SK-N-SH (cell line): Measurements from ENCODE around the gene RABGAP1L. TPM values are rescaled to one million over a fixed set of nuclear protein-coding genes. Genes with fewer than 3 reads are reported as not detected.

ENCODE experiments used
- CTCF ChIA-PET: fragments of 300-600, 350-600 bp; formaldehyde crosslinking; extraction: SDS; loops from one replicate; lab custom pipeline; 2021; lab: Yijun Ruan, JAX
- POLR2A ChIA-PET: fragments of 350-600 bp; sonication (Branson Sonifier 250); formaldehyde crosslinking; extraction: SDS; loops from one replicate; lab custom pipeline; 2020; ENCODE audit warnings: antibody characterized with exemption, inconsistent platforms; lab: Yijun Ruan, JAX
- DNase-seq: peaks from one replicate; pipeline ENCODE4 v3.0.0; 2012
- H2AFZ ChIP-seq: fragments of 200-600 bp; sonication (generic); 2 replicates; pipeline ENCODE4 v1.8.1; 2016; ENCODE audit warnings: antibody characterized with exemption, mild to moderate bottlenecking, low read depth
- H3F3A ChIP-seq: fragments of 200-600 bp; sonication (generic); replicated peaks from 2 replicates; pipeline ENCODE3; 2016; ENCODE audit warnings: antibody characterized with exemption, mild to moderate bottlenecking; ENCODE audit not compliant: insufficient read depth
- H3K27ac ChIP-seq, 2 experiments: fragments of 200-500 bp in 1 of 2; fragments of 200-600 bp in 1 of 2; sonication (Bioruptor generic) in 1 of 2; sonication (generic), shearing (Covaris generic) in 1 of 2; 2 replicates each; pipeline versions ENCODE4 v1.5.1 to v1.6.1; 2014 to 2016; ENCODE audit warnings: low read depth in 2 of 2, inconsistent platforms in 1 of 2, low read length in 1 of 2, mild to moderate bottlenecking in 1 of 2, mixed read lengths in 1 of 2
- H3K27me3 ChIP-seq: fragments of 200-600 bp; sonication (generic), shearing (Covaris generic); 2 replicates; pipeline ENCODE4 v1.6.1; 2016; ENCODE audit warnings: mixed run types; ENCODE audit not compliant: insufficient read depth
- H3K36me3 ChIP-seq, 2 experiments: fragments of 200-500 bp in 1 of 2; fragments of 200-600 bp in 1 of 2; sonication (Bioruptor generic) in 1 of 2; sonication (generic) in 1 of 2; replicated peaks in 1 of 2; 2 replicates each; pipeline versions ENCODE3 to v1.5.1; 2014 to 2016; ENCODE audit warnings: low read length in 1 of 2, mild to moderate bottlenecking in 1 of 2; ENCODE audit not compliant: insufficient read depth in 2 of 2, control insufficient read depth in 1 of 2
- H3K4me1 ChIP-seq, 2 experiments: fragments of 200-500 bp in 1 of 2; fragments of 200-600 bp in 1 of 2; sonication (Bioruptor generic) in 1 of 2; sonication (generic), shearing (Covaris generic) in 1 of 2; 2 replicates each; pipeline versions ENCODE4 v1.5.1 to v1.6.1; 2014 to 2016; ENCODE audit warnings: low read depth in 1 of 2, low read length in 1 of 2, mixed run types in 1 of 2; ENCODE audit not compliant: insufficient read depth in 2 of 2, control insufficient read depth in 1 of 2
- H3K4me2 ChIP-seq: fragments of 200-600 bp; sonication (generic), shearing (Covaris generic); 2 replicates; pipeline ENCODE4 v1.6.1; 2017; ENCODE audit warnings: mixed run types
- H3K4me3 ChIP-seq, 2 experiments: fragments of 200-500 bp in 1 of 2; fragments of 200-600 bp in 1 of 2; sonication (Bioruptor generic) in 1 of 2; sonication (generic), shearing (Covaris generic) in 1 of 2; 2 replicates each; pipeline versions ENCODE4 v1.5.1 to v1.8.1; 2014 to 2016; ENCODE audit warnings: low read depth in 2 of 2, inconsistent platforms in 1 of 2, low read length in 1 of 2, mild to moderate bottlenecking in 1 of 2, mixed read lengths in 1 of 2, moderate library complexity in 1 of 2
- H3K79me2 ChIP-seq: fragments of 200-600 bp; sonication (generic); 2 replicates; pipeline ENCODE4 v1.8.1; 2017; ENCODE audit warnings: mild to moderate bottlenecking; ENCODE audit not compliant: insufficient read depth
- H3K9ac ChIP-seq: fragments of 200-600 bp; sonication (generic); 2 replicates; pipeline ENCODE4 v1.6.1; 2017; ENCODE audit warnings: mixed run types
- H3K9me2 ChIP-seq: fragments of 200-600 bp; sonication (generic); 2 replicates; pipeline ENCODE4 v1.6.1; 2017; ENCODE audit warnings: mixed run types
- H3K9me3 ChIP-seq: fragments of 200-600 bp; sonication (generic); 2 replicates; pipeline ENCODE4 v1.6.1; 2017; ENCODE audit warnings: mixed run types, mild to moderate bottlenecking, moderate library complexity
- H4K20me1 ChIP-seq: fragments of 200-600 bp; sonication (generic); 2 replicates; pipeline ENCODE4 v1.6.1; 2017; ENCODE audit warnings: mild to moderate bottlenecking, mixed run types; ENCODE audit not compliant: insufficient read depth
- ELF1 ChIP-seq: IDR thresholded peaks from 2 replicates; pipeline ENCODE4 v1.4.0; 2012
- EP300 ChIP-seq, 2 experiments: IDR thresholded peaks; 2 replicates each; pipeline versions ENCODE4 v1.4.0 to v1.6.1; 2012; ENCODE audit warnings: borderline replicate concordance in 1 of 2, low read depth in 1 of 2, low read length in 1 of 2
- EZH2phosphoT487 ChIP-seq: fragments of 200-600 bp; sonication (generic); IDR thresholded peaks from 2 replicates; pipeline ENCODE4 v1.6.1; 2017; ENCODE audit warnings: low read depth, mixed run types, mild to moderate bottlenecking, antibody characterized with exemption, moderate library complexity, borderline replicate concordance
- FOXJ3 ChIP-seq: sonication (generic); formaldehyde crosslinking; IDR thresholded peaks from 2 replicates; pipeline ENCODE4 v1.5.1; 2020; ENCODE audit warnings: mild to moderate bottlenecking, missing genetic modification reagents
- GABPA ChIP-seq: IDR thresholded peaks from 2 replicates; pipeline ENCODE4 v1.4.0; 2012; ENCODE audit warnings: low read depth, mild to moderate bottlenecking
- IRF3 ChIP-seq: fragments of 150-350 bp; IDR thresholded peaks from 2 replicates; pipeline ENCODE4 v1.6.1; 2016; ENCODE audit warnings: mild to moderate bottlenecking, low read depth, low read length
- MAX ChIP-seq: IDR thresholded peaks from 2 replicates; pipeline ENCODE4 v1.4.0; 2012; ENCODE audit warnings: low read depth
- MEF2A ChIP-seq: IDR thresholded peaks from 2 replicates; pipeline ENCODE4 v1.4.0; 2012; ENCODE audit warnings: low read depth, borderline replicate concordance
- NRF1 ChIP-seq: IDR thresholded peaks from 2 replicates; pipeline ENCODE4 v1.6.1; 2012; ENCODE audit warnings: low read depth, mild to moderate bottlenecking, low read length
- POLR2AphosphoS5 ChIP-seq: IDR thresholded peaks from 2 replicates; pipeline ENCODE4 v1.6.1; 2012; ENCODE audit warnings: low read depth, low read length
- SIN3A ChIP-seq: IDR thresholded peaks from 2 replicates; pipeline ENCODE4 v1.6.1; 2012; ENCODE audit warnings: low read depth, mild to moderate bottlenecking, low read length, moderate library complexity, borderline replicate concordance
- TAF1 ChIP-seq: IDR thresholded peaks from 2 replicates; pipeline ENCODE4 v1.6.1; 2012; ENCODE audit warnings: low read depth, mild to moderate bottlenecking, low read length, moderate library complexity, borderline replicate concordance
- USF2 ChIP-seq: fragments of 150-350 bp; IDR thresholded peaks from 2 replicates; pipeline ENCODE4 v1.6.1; 2017; ENCODE audit warnings: antibody characterized with exemption, low read length, low read depth, borderline replicate concordance
- ZBTB33 ChIP-seq: IDR thresholded peaks from 2 replicates; pipeline ENCODE4 v1.4.0; 2012; ENCODE audit warnings: low read depth, borderline replicate concordance
- WGBS: methylation state at CpG from one replicate; pipeline ENCODE4 v1.1.6; 2017; ENCODE audit warnings: low lambda C conversion rate; 5-methylcytosine and 5-hydroxymethylcytosine counted together
- polyA plus RNA-seq, 3 experiments: library from polyadenylated mRNA; depleted of rRNA; stranded (reverse); fragments of >200 nt; gene quantifications; 2 replicates each; pipeline ENCODE4 v1.2.3, GENCODE V29; 2012
- TF ChIP-seq, protein P1 (sequence below): IDR thresholded peaks from 2 replicates; pipeline ENCODE4 v1.6.1; 2012; ENCODE audit warnings: mild to moderate bottlenecking, low read depth, low read length, moderate library complexity

Gene RABGAP1L
- polyA plus RNA-seq, 1 of the 3 experiments (the other 2 are of a cell fraction), result 7.2 TPM

GRCh38 chr1:174999216-174999935 is 840.1 kb downstream of the RABGAP1L start (continued):
- TF ChIP-seq FOXJ3 (0 out of 2 replicates have a peak, but pooled peaks have one; percentile 8), EZH2phosphoT487 (no peak), POLR2AphosphoS5 (peak; percentile 94), GABPA (peak; percentile 98), SIN3A (no peak), IRF3 (no peak)
- TF ChIP-seq, protein P1, sequence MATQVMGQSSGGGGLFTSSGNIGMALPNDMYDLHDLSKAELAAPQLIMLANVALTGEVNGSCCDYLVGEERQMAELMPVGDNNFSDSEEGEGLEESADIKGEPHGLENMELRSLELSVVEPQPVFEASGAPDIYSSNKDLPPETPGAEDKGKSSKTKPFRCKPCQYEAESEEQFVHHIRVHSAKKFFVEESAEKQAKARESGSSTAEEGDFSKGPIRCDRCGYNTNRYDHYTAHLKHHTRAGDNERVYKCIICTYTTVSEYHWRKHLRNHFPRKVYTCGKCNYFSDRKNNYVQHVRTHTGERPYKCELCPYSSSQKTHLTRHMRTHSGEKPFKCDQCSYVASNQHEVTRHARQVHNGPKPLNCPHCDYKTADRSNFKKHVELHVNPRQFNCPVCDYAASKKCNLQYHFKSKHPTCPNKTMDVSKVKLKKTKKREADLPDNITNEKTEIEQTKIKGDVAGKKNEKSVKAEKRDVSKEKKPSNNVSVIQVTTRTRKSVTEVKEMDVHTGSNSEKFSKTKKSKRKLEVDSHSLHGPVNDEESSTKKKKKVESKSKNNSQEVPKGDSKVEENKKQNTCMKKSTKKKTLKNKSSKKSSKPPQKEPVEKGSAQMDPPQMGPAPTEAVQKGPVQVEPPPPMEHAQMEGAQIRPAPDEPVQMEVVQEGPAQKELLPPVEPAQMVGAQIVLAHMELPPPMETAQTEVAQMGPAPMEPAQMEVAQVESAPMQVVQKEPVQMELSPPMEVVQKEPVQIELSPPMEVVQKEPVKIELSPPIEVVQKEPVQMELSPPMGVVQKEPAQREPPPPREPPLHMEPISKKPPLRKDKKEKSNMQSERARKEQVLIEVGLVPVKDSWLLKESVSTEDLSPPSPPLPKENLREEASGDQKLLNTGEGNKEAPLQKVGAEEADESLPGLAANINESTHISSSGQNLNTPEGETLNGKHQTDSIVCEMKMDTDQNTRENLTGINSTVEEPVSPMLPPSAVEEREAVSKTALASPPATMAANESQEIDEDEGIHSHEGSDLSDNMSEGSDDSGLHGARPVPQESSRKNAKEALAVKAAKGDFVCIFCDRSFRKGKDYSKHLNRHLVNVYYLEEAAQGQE, result peak; percentile 39; the same call in 1 of the 2 replicates

- Histone ChIP-seq H3F3A (peaks cover 4% of the 10 kb centered on the region), H3K4me2 (peak within 1 kb of the TSS; percentile 86), H3K4me1 (peaks cover 0 to 9% of the 10 kb centered on the region in 2 experiments; a peak in 3 of 4 replicates), H3K9me3 (no peaks in the 10 kb centered on the region), H3K27ac (peak within 1 kb of the TSS; percentile 98 to 100), H3K27me3 (no peaks in the 10 kb centered on the region), H3K4me3 (peak within 1 kb of the TSS; percentile 91 to 100), H3K9me2 (no peaks in the 10 kb centered on the region), H3K79me2 (peaks cover 51% of the 10 kb centered on the region), H4K20me1 (peaks cover 10% of the 10 kb centered on the region; the same call in 1 of the 2 replicates), H3K9ac (peak within 1 kb of the TSS; percentile 92), H3K36me3 (peaks cover 4 to 11% of the 10 kb centered on the region in 2 experiments), H2AFZ (peak within 1 kb of the TSS; percentile 85)
- POLR2A ChIA-PET, result interaction anchor here (0.6 to 2.8 kb wide), 15 partner anchors 10 to 1206 kb away, joined by 3 to 54 read pairs (median 5); partner anchors contain the start of gene MRPS14
- CTCF ChIA-PET, result interaction anchor here (0.9 to 2.8 kb wide), 8 partner anchors 15 to 231 kb away, joined by 3 to 11 read pairs (median 6); no protein-coding TSS in a partner anchor
- DNase-seq, result no peak
- WGBS, result 0% methylated on average over 13 of the region's 71 CpGs
- TF ChIP-seq MEF2A (no peak), EP300 (IDR thresholded peaks at IDR 0.05; ENCODE audit: borderline replicate concordance in 1 of 2, low read depth in 1 of 2, low read length in 1 of 2) (peak in 1 of 2 experiments; percentile 84; a peak in 2 of 4 replicates), NRF1 (no peak), MAX (peak; percentile 89; the same call in 1 of the 2 replicates), ZBTB33 (peak; percentile 16; the same call in 1 of the 2 replicates), USF2 (0 out of 2 replicates have a peak, but pooled peaks have one; percentile 9), IRF3 (no peak), POLR2AphosphoS5 (peak; percentile 44; the same call in 1 of the 2 replicates), ELF1 (no peak), SIN3A (peak; percentile 69; the same call in 1 of the 2 replicates), TAF1 (peak; percentile 59; the same call in 1 of the 2 replicates)
Measured at GRCh38 chr1:174999936-175000696, 840.8 kb downstream of the RABGAP1L start, which contains the start of gene CACYBP. Gene CACYBP, plus strand, starts transcription at chr1:174999947. Its CDS starts 234 bp downstream, at chr1:175000181.
